Erythroblast (primary cell): ENCODE measurements around the gene RILPL1.
"Not testable (repeated sequence)": the region's sequence is repeated elsewhere in the genome, so short reads cannot be mapped to it uniquely, and the experiment has no call there.

ENCODE experiments used
- DNase-seq, 2 experiments: peaks; one replicate each; lab custom pipeline; 2025; lab: John Stamatoyannopoulos, UW
- GATA1 ChIP-seq: IDR thresholded peaks from 2 replicates; pipeline ENCODE4 v1.6.1; 2011; ENCODE audit warnings: low read depth, mild to moderate bottlenecking, control low read depth, low read length, moderate library complexity
- POLR2A ChIP-seq: IDR thresholded peaks from 2 replicates; pipeline ENCODE4 v1.6.1; 2011; ENCODE audit warnings: mild to moderate bottlenecking, low read length

RILPL1 gene

GRCh38 chr12:123431951-123432817 lies 101.3 kb downstream of the RILPL1 start:
- DNase-seq, result peak; percentile 72 to 79
- peak; percentile 49 for TF ChIP-seq POLR2A

- DNase-seq, result not testable (repeated sequence)
These were observed 104.4 kb downstream of the RILPL1 start for GRCh38 chr12:123429101-123429500.

GRCh38 chr12:123428591-123428990 lies 104.9 kb downstream of the RILPL1 start:
- TF ChIP-seq GATA1 (no peak), POLR2A (no peak)
- DNase-seq, result no peak

GRCh38 chr12:123427036-123427769 lies 106.3 kb downstream of the RILPL1 start:
- no peak for DNase-seq
- no peak for TF ChIP-seq POLR2A

- TF ChIP-seq POLR2A, result no peak
- no peak for DNase-seq
These were observed 112.2 kb downstream of the RILPL1 start for GRCh38 chr12:123421314-123421713.
